ENCODE data around the gene HNF1B.

DNA sequence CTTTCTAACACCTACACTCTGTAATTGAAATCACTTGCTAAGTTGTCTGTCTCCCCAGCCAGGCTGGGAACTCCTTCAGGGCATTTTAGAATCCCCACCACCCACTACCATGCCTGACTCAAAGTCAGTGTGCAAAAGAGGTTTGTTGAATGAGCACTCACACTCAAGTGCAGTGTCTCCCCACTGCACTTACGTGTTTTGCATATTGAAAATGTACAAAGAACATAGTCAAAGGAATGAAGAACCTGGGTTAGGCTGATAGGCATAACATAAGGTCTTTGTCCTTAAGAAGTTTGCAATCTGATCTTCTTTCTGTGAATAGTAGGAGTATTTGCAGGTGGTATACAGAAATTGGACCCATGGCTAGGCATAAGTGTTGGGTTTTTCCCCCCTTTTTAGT, 67.8 kb downstream of the HNF1B start:
- no peak for TF ChIP-seq POLR2A (IDR thresholded peaks at IDR 0.05)
- TF ChIP-seq, protein P1, sequence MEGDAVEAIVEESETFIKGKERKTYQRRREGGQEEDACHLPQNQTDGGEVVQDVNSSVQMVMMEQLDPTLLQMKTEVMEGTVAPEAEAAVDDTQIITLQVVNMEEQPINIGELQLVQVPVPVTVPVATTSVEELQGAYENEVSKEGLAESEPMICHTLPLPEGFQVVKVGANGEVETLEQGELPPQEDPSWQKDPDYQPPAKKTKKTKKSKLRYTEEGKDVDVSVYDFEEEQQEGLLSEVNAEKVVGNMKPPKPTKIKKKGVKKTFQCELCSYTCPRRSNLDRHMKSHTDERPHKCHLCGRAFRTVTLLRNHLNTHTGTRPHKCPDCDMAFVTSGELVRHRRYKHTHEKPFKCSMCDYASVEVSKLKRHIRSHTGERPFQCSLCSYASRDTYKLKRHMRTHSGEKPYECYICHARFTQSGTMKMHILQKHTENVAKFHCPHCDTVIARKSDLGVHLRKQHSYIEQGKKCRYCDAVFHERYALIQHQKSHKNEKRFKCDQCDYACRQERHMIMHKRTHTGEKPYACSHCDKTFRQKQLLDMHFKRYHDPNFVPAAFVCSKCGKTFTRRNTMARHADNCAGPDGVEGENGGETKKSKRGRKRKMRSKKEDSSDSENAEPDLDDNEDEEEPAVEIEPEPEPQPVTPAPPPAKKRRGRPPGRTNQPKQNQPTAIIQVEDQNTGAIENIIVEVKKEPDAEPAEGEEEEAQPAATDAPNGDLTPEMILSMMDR (IDR thresholded peaks at IDR 0.05), result no peak
